Endothelial cell of umbilical vein (primary cell): Measurements from ENCODE around the gene TOR1B. TPM values are rescaled to one million over a fixed set of nuclear protein-coding genes. Genes with fewer than 3 reads are reported as not detected.

Experiments used
- BruUV-seq: library from RNA; stranded (reverse); fragments of 400-500 nt; replicated peaks from 2 replicates; lab custom pipeline; 2021; lab: Mats Ljungman, UMichigan
- CTCF ChIA-PET: fragments of 300-600, 350-600 bp; sonication (Branson Sonifier 250); formaldehyde crosslinking; loops from one replicate; lab custom pipeline; 2021; ENCODE audit warnings: antibody characterized with exemption, inconsistent platforms; lab: Charles Lee
- POLR2A ChIA-PET: fragments of 300-600, 350-600 bp; sonication (Branson Sonifier 250); formaldehyde crosslinking; loops from one replicate; lab custom pipeline; 2021; ENCODE audit warnings: antibody characterized with exemption, inconsistent platforms; lab: Charles Lee
- DNase-seq: peaks from one replicate; pipeline ENCODE4 v3.0.0-alpha.2; 2011; ENCODE audit warnings: low read depth, low spot score
- FAIRE-seq: peaks from 2 replicates; lab custom pipeline; 2011; peaks lifted over from hg19 to GRCh38; lab: Jason Lieb, UNC
- H2AFZ ChIP-seq: 2 replicates; pipeline ENCODE4 v1.6.0; 2012; ENCODE audit warnings: low read depth, low read length, control low read depth, inconsistent platforms
- H3K27ac ChIP-seq: 2 replicates; pipeline ENCODE4 v1.5.1; 2011; ENCODE audit warnings: low read depth, mild to moderate bottlenecking, control low read depth, low read length, moderate library complexity; ENCODE audit not compliant: insufficient read depth
- H3K27me3 ChIP-seq, 2 experiments: 2 replicates each; pipeline versions ENCODE4 v1.6.0 to v1.6.1; 2011; ENCODE audit warnings: low read length in 2 of 2, mixed read lengths in 1 of 2; ENCODE audit not compliant: control insufficient read depth in 2 of 2, insufficient read depth in 2 of 2
- H3K36me3 ChIP-seq, 2 experiments: 2 replicates in 1 of 2; 3 replicates in 1 of 2; pipeline ENCODE4 v1.5.1; 2011; ENCODE audit warnings: low read length in 2 of 2, mild to moderate bottlenecking in 1 of 2, moderate library complexity in 1 of 2; ENCODE audit not compliant: control insufficient read depth in 2 of 2, insufficient read depth in 2 of 2; ENCODE audit errors: extremely low read depth in 1 of 2
- H3K4me1 ChIP-seq: 3 replicates; pipeline ENCODE4 v1.5.1; 2011; ENCODE audit warnings: mild to moderate bottlenecking, low read length; ENCODE audit not compliant: control insufficient read depth, insufficient read depth; ENCODE audit errors: extremely low read depth
- H3K4me2 ChIP-seq: 2 replicates; pipeline ENCODE4 v1.6.1; 2011; ENCODE audit warnings: low read length, control low read depth, mixed read lengths; ENCODE audit not compliant: insufficient read depth
- H3K4me3 ChIP-seq, 3 experiments: fragments of 200-600 bp in 1 of 3; sonication (generic), shearing (Covaris generic) in 1 of 3; replicated peaks in 1 of 3; 2 replicates each; pipeline ENCODE4 v1.5.1; 2011 to 2016; ENCODE audit warnings: control low read depth in 3 of 3, low read length in 3 of 3, mild to moderate bottlenecking in 2 of 3, inconsistent platforms in 1 of 3, low read depth in 1 of 3, moderate library complexity in 1 of 3; ENCODE audit not compliant: insufficient read depth in 1 of 3
- H3K79me2 ChIP-seq: 2 replicates; pipeline ENCODE4 v1.6.0; 2012; ENCODE audit warnings: low read length, inconsistent platforms; ENCODE audit not compliant: control insufficient read depth, insufficient read depth
- H3K9ac ChIP-seq: replicated peaks from 2 replicates; pipeline ENCODE3; 2011; ENCODE audit warnings: low read length, control low read depth; ENCODE audit not compliant: insufficient read depth; ENCODE audit errors: extremely low read depth
- H3K9me1 ChIP-seq: replicated peaks from 3 replicates; pipeline ENCODE4 v1.6.0; 2011; ENCODE audit warnings: mild to moderate bottlenecking, low read length; ENCODE audit not compliant: control insufficient read depth, insufficient read depth; ENCODE audit errors: extremely low read depth
- H3K9me3 ChIP-seq: replicated peaks from 2 replicates; pipeline ENCODE4 v1.5.1; 2012; ENCODE audit warnings: low read length, inconsistent platforms; ENCODE audit not compliant: control insufficient read depth, insufficient read depth
- H4K20me1 ChIP-seq: replicated peaks from 2 replicates; pipeline ENCODE3; 2011; ENCODE audit warnings: mild to moderate bottlenecking, low read length; ENCODE audit not compliant: control insufficient read depth, insufficient read depth; ENCODE audit errors: extremely low read depth
- EZH2 ChIP-seq: IDR thresholded peaks from 2 replicates; pipeline ENCODE4 v1.6.1; 2012; ENCODE audit warnings: borderline replicate concordance, low read depth, mild to moderate bottlenecking, moderate library complexity, low read length, inconsistent platforms; ENCODE audit not compliant: severe bottlenecking
- FOS ChIP-seq: IDR thresholded peaks from 2 replicates; pipeline ENCODE4 v1.6.1; 2011; ENCODE audit warnings: mild to moderate bottlenecking, low read length, moderate library complexity, borderline replicate concordance; ENCODE audit not compliant: insufficient read depth
- GATA2 ChIP-seq: IDR thresholded peaks from 2 replicates; pipeline ENCODE4 v1.7.0; 2011; ENCODE audit warnings: low read depth, mild to moderate bottlenecking, moderate library complexity, mixed read lengths, low read length; ENCODE audit not compliant: insufficient read length, insufficient read depth
- JUN ChIP-seq: IDR thresholded peaks from 2 replicates; pipeline ENCODE4 v1.6.1; 2011; ENCODE audit warnings: borderline replicate concordance, low read depth; ENCODE audit not compliant: insufficient read length, insufficient read depth
- MYC ChIP-seq: IDR thresholded peaks from one replicate; pipeline ENCODE4 v1.6.1; 2011; ENCODE audit warnings: mild to moderate bottlenecking, low read depth, low read length
- POLR2A ChIP-seq: IDR thresholded peaks from 2 replicates; pipeline ENCODE4 v1.6.1; 2012; ENCODE audit warnings: low read depth, mild to moderate bottlenecking, control low read depth, low read length
- POLR2AphosphoS5 ChIP-seq: IDR thresholded peaks from 2 replicates; pipeline ENCODE4 v1.6.1; 2012; ENCODE audit warnings: low read depth, mild to moderate bottlenecking, control low read depth, low read length, moderate library complexity; ENCODE audit not compliant: insufficient read depth
- dilution Hi-C: fragments of 300-500 bp; cut with MboI; formaldehyde crosslinking; loops from one replicate; pipeline ENCODE4 v1.15.0; 2019; ENCODE audit warnings: low sequenced_read_pairs; ENCODE audit not compliant: extremely low pct_ligation_motif_present
- intact Hi-C: fragments of 100-400 bp; cut with micrococcal nuclease; formaldehyde crosslinking; loops from one replicate; pipeline ENCODE4 v1.10.0; 2022
- polyA plus RNA-seq, 4 experiments: library from polyadenylated mRNA; depleted of rRNA in 3 of 4; stranded (reverse) in 3 of 4; unstranded in 1 of 4; fragments of >200 nt; gene quantifications; 2 replicates each; pipeline versions ENCODE4 v1.2.1 to v1.2.3, GENCODE V29; 2011 to 2012; ENCODE audit warnings: missing spikeins in 1 of 4
- total RNA-seq: library from RNA; stranded (reverse); gene quantifications from 2 replicates; pipeline ENCODE4 v1.2.3, GENCODE V29; 2021
- TF ChIP-seq, protein P1 (sequence below): IDR thresholded peaks from 2 replicates; pipeline ENCODE4 v1.6.1; 2011; ENCODE audit not compliant: insufficient read depth, insufficient read length
- TF ChIP-seq, protein P2 (sequence below), 2 donors: IDR thresholded peaks; 1 replicate in 1 of 2; 2 replicates in 1 of 2; pipeline ENCODE4 v1.5.1; 2011; ENCODE audit warnings: low read length in 2 of 2, mild to moderate bottlenecking in 2 of 2, moderate library complexity in 2 of 2, control low read depth in 1 of 2, inconsistent platforms in 1 of 2, low read depth in 1 of 2; ENCODE audit not compliant: insufficient read depth in 1 of 2; ENCODE audit errors: extremely low read depth in 1 of 2

TOR1B gene
- total and polyA plus RNA-seq, 2 donors (not counting 3 experiments of a cell fraction or from before 2014, with no cell fraction given), result 27.0 to 29.5 TPM

DNA sequence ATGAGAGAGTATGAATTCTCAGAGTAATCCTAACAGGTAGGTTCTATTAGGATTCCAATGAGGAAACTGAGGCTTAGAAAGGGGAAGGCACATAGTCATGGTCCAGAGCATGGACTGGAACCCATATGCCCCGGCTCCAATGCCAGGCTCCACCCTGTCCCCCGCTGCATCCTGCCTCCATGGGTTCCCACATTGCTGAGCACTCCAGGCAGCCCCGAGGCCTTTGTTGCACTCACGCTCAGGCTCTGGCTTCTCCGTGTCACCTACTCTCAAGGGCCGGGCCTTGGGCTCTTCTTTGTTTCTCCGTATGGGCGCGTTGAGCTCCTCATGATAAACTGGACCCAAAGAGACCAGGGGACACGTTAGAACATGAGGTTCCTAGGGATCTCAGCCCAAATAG, 26.0 kb downstream of the TOR1B start:
- no TSS peak for BruUV-seq

More for the DNA sequence above, 26.0 kb downstream of the TOR1B start:
- Histone ChIP-seq H3K4me1 (no peaks in the 10 kb centered on the region), H3K27ac (no peak overlapping the region), H3K27me3 (no peaks in the 10 kb centered on the region), H3K4me2 (no peak overlapping the region), H3K36me3 (peaks cover 10 to 13% of the 10 kb centered on the region in 2 experiments), H2AFZ (no peak overlapping the region), H3K4me3 (no peak overlapping the region), H3K9ac (no peak overlapping the region), H4K20me1 (no peaks in the 10 kb centered on the region), H3K79me2 (no peaks in the 10 kb centered on the region), H3K9me1 (no peaks in the 10 kb centered on the region), H3K9me3 (no peaks in the 10 kb centered on the region)
- no peak for TF ChIP-seq POLR2AphosphoS5
- no peak for TF ChIP-seq GATA2
- TF ChIP-seq JUN, result no peak
- no peak for TF ChIP-seq EZH2
- TF ChIP-seq, protein P1, sequence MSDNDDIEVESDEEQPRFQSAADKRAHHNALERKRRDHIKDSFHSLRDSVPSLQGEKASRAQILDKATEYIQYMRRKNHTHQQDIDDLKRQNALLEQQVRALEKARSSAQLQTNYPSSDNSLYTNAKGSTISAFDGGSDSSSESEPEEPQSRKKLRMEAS, result no peak
- TF ChIP-seq POLR2A, result no peak
- no peak for TF ChIP-seq FOS
- TF ChIP-seq, protein P2, sequence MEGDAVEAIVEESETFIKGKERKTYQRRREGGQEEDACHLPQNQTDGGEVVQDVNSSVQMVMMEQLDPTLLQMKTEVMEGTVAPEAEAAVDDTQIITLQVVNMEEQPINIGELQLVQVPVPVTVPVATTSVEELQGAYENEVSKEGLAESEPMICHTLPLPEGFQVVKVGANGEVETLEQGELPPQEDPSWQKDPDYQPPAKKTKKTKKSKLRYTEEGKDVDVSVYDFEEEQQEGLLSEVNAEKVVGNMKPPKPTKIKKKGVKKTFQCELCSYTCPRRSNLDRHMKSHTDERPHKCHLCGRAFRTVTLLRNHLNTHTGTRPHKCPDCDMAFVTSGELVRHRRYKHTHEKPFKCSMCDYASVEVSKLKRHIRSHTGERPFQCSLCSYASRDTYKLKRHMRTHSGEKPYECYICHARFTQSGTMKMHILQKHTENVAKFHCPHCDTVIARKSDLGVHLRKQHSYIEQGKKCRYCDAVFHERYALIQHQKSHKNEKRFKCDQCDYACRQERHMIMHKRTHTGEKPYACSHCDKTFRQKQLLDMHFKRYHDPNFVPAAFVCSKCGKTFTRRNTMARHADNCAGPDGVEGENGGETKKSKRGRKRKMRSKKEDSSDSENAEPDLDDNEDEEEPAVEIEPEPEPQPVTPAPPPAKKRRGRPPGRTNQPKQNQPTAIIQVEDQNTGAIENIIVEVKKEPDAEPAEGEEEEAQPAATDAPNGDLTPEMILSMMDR (IDR thresholded peaks at IDR 0.05; ENCODE audit: extremely low read depth in 1 of 2, insufficient read depth in 1 of 2, low read depth in 1 of 2, low read length in 2 of 2), result no peak
- no peak for TF ChIP-seq MYC
- FAIRE-seq, result no peak
- intact Hi-C loops, result no loop called here
- ChIA-PET CTCF (interaction anchor here (1.0 kb wide), 1 partner anchor 9 kb away, joined by 3 read pairs; no protein-coding TSS in a partner anchor), POLR2A (no interaction called here)
- dilution Hi-C loops, result no loop called here
- no peak for DNase-seq
